ENCODE results near the gene RNASE1.

The RNASE1 gene

GRCh38 chr14:20807304-20808161, 4.9 kb upstream of the RNASE1 start:
- DNase-seq = no peak

- DNase-seq = no peak
Measured at GRCh38 chr14:20805485-20805884, 2.8 kb upstream of the RNASE1 start.

DNA sequence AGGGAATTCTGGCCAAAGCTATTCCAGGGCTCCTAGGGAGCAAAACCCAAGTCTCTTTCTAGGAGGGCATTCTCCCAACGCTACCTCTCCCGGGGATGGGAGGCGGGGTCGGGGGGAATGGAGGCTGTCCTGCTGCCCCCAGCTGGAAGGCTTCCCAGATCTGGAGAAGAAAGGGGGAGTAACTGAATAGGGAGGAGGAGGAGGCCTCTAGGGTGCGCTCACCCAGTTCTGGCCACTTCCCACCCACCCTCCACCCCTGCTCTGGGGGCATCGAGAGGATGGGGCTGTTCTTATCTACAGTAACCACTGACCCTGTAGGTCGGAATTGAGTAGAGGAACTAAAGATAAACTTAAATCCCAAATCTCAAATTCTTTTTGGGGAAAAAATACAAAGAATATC, 579 bp upstream of the RNASE1 start:
- no peak for DNase-seq

DNA sequence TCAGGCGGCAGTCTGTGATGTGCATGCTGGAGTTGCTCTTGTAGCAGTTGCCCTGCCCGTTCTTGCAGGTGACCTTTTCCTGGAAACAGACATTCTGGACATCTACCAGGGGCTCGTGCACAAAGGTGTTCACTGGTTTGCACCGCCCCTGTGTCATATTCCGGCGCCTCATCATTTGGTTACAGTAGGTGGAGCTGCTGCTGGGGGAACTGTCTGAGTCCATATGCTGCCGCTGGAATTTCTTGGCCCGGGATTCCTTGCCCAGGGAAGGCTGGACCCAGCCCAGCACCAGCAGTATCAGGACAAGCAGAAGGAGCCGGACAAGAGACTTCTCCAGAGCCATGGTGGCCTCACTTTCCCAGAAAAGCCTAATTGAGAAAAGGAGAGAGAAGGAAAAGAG, 918 bp downstream of the RNASE1 start:
- no peak for DNase-seq

DNA sequence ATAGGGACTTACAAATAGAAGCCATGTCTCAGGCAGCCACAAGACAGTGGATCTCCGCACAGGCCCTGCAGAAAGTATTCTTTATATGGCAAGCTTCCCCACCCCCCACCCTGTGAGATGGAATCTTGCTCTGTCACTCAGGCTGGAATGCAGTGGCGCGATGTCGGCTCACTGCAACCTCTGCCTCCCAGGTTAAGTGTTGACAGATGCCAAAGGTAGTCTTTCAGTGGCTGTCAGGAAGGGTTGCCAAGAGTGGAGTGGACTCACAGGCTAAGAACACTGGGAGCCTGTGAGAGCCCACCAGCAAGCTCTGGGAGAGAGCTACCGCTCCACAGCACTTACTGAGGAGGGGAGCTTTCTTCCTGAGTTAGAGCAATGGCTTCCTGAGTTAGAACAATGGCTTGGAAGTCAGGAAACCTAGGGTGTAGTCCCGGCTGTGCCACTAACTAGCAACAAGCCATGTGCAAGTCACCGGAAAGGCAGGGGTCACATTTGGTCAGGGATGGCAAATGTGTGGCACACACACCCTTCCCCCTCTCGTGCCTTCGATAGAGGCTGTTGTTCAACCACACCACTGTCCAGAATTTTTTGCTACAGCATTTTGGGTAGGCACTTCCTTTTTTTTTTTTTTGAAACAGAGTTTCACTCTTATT, 2.6 kb downstream of the RNASE1 start:
- no peak for DNase-seq

GRCh38 chr14:20799456-20799891, 3.2 kb downstream of the RNASE1 start:
- DNase-seq = no peak

DNA sequence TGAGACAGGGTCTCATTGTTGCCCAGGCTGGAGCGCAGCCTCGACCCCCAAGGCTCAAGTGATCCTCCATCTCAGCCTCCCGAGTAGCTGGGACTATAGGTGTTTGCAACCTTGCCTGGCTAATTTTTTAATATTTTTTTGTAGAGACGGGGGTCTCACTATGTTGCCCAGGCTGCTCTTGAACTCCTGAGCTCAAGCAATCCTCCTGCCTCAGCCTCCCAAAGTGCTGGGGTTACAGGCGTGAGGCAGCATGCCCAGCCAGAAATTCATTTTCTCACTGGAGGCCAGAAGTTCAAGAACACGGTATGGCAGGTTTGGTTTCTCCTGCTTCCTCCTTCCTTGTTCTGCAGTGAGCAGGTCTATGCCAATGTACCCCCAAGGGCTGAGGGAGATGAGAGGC, 3.7 kb downstream of the RNASE1 start:
- no peak for DNase-seq

DNA sequence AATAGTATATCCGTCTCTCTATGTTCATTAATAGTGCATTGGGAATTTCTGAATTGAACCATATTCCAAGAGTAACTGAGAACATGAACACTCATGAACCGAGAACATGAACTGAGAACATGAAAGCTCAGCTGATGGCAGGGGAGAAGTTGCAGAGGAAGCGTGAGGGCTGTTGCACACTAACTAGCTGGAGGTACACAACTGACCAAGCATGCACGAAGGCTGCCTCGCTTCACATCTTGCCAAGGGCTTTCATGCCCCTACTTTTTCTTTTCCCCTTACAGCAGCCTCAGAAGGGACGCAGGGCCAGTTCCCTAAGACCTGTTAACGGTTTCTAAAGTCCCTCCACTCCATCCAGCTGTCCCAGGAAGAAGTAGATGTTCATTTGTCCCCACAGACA, 4.3 kb downstream of the RNASE1 start:
- DNase-seq = no peak

DNA sequence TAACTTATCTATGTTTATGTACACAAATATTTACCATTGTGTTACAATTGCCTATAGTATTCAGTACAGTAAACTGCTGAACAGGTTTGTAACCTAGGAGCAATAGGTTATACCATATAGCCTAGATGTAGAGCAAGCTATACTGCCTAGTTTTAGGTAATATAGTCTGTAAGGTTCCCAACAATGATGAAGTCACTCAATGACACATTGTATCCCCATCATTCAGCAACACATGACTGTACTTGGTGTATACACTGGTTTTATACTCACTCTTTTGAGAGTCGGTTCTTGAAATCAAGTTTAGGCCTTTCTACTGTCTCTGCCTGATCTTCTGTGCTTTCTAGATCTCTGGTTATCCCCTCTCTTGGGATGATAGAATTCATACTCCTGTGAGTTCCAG, 5.5 kb downstream of the RNASE1 start:
- no peak for DNase-seq

DNA sequence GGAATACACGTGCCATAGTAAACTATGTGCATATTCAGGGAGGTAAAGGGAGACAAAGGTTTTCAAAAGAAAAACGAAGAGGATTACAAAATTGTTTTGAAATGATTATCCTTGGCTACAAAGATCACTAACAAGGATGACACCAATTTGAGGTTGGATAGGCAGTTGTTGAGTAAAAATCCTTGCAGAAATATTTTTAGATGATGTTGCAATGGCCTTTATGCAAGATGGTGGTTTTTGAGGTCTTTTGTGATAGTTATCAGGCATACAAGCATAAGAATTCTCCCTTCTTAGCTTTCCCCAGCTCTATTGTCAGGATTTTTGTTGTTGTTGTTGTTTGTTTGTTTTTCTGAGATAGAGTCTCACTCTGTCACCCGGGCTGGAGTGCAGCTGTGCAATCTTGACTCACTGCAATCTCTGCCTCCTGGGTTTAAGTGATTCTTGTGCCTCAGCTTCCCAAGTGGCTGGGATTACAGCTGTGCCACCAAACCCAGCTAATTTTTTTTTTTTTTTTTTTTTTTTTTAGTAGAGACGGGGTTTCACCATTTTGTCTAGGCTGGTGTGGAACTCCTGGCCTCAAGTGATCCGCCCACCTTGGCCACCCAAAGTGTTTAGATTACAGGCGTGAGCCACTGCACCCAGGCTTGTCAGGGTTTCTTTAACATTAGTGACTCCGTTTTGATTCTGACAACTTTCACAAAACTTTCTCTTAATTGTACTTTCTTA, 7.8 kb downstream of the RNASE1 start:
- no peak for DNase-seq

DNA sequence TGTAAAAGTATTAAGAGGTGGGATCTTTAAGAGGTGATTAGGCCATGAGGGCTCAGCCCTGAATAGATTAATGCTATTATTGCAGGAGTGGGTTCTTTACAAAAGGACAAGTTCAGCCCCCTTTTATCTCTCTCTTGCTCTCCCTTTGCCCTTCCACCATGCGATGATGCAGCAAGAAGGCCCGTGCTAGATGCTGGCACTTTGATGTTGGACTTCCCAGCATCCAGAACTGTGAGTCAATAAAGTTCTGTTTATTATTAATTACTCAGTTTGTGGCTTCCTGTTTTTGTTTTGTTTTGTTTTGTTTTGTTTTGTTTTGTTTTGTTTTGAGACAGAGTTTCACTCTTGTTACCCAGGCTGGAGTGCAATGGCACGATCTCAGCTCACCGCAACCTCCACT, 10.1 kb downstream of the RNASE1 start:
- no peak for DNase-seq

- DNase-seq = no peak
Measured at GRCh38 chr14:20791597-20791996, 11.0 kb downstream of the RNASE1 start.

- DNase-seq = no peak
Measured at GRCh38 chr14:20791187-20791586, 11.5 kb downstream of the RNASE1 start.

DNA sequence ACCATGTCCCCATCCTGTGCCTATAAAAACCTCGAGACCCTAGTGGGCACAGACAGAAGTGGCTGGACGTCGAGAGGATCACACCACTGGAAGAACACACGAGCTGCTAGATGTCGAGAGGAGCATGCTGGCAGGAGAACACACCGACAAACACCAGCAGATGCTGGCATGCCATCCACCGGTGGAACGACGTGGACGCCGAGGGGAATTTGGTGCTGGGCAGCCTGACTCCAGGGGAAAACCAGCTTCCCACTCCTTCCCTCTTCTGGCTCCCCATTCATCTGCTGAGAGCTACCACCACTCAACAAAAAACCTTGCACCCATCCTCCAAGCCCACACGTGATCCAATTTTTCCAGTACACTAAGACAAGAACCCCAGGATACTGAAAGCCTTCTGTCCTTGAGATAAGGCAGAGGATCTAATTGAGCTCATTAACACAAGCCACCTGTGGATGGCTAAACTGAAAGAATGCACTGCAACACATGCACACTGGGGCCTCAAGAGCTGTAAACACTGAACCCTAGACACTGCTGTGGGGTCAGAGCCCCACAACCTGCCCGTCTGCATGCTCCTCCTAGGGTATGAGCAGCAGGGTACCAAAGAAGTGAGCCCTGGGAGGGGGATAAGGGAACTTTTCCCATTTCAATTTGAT, 12.1 kb downstream of the RNASE1 start:
- DNase-seq = no peak

DNA sequence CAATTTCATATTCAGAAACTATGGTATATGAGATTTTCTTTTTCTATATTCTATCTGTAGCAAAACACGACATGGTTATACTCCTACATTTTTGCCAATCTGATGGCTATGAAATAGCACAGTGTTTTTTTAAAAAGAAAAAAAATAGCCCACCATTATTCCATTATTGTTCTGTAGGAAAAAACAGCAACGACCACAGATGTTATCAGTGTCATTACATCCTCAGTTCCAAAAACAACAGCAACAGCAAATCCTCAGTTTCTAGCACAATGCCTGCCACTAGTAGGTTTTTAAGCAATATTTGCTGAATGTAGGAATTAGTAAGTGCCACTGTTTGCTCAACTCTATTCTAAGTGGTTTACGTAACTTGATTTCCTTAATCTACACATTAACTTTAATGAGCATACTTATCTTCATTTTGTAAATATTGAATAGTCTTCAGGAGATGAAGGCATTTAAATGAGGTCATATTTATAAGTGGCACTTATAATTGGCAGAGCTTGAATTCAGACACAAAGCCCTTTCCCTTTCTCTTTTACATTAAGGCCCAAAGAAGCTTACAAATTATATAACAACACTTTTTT, 13.3 kb downstream of the RNASE1 start:
- no peak for DNase-seq

GRCh38 chr14:20787025-20787424, 15.6 kb downstream of the RNASE1 start:
- DNase-seq = no peak

- DNase-seq = no peak
Measured at GRCh38 chr14:20782280-20782890, 20.3 kb downstream of the RNASE1 start.

DNA sequence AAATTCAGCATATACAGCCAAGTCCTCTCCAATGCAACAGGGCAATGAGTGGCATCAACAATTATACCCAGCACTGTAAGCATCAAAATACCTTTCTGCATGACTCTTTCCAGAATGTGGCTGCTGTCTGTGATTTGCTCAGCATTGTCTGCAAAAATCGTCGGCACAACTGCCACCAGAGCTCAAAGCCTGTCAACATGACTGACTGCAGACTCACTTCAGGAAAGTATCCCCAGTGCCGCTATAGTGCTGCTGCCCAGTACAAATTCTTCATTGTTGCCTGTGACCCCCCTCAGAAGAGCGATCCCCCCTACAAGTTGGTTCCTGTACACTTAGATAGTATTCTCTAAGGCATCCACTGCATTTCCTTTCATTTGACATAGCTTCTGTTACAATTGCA, 20.8 kb downstream of the RNASE1 start:
- DNase-seq = no peak

- DNase-seq = no peak
Measured at GRCh38 chr14:20775901-20776300, 26.7 kb downstream of the RNASE1 start.

- DNase-seq = no peak
Measured at GRCh38 chr14:20775043-20775442, 27.6 kb downstream of the RNASE1 start.

- no peak for DNase-seq
Measured at GRCh38 chr14:20774258-20774824, 28.3 kb downstream of the RNASE1 start.

- no peak for DNase-seq
Measured at GRCh38 chr14:20772650-20773049, 30.0 kb downstream of the RNASE1 start.
